H9 (cell line): ENCODE data around the gene MAST1. TPM values are rescaled to one million over a fixed set of nuclear protein-coding genes. Genes with fewer than 3 reads are reported as not detected.
A peak's percentile ranks its signal among the peaks of the same experiment; 100 is the strongest.

Experiments
- DNase-seq: peaks from one replicate; pipeline ENCODE4 v3.0.0-alpha.2; 2017
- H2AFZ ChIP-seq: one replicate; pipeline ENCODE4 v1.6.1; 2013; ENCODE audit warnings: mild to moderate bottlenecking, low read length, control low read depth, moderate library complexity
- H2AK5ac ChIP-seq: 2 replicates; pipeline ENCODE4 v1.6.1; 2013; ENCODE audit warnings: low read length, control low read depth, mixed read lengths; ENCODE audit not compliant: insufficient read length
- H2BK120ac ChIP-seq: one replicate; pipeline ENCODE4 v1.6.1; 2013; ENCODE audit warnings: low read depth, mild to moderate bottlenecking, low read length, control low read depth, inconsistent platforms; ENCODE audit not compliant: poor library complexity, severe bottlenecking
- H2BK12ac ChIP-seq: 2 replicates; pipeline ENCODE4 v1.6.1; 2013; ENCODE audit warnings: low read length, control low read depth, mixed read lengths, low read depth; ENCODE audit not compliant: insufficient read length
- H2BK15ac ChIP-seq: 2 replicates; pipeline ENCODE4 v1.6.1; 2013; ENCODE audit warnings: low read depth, low read length, control low read depth
- H2BK20ac ChIP-seq: one replicate; pipeline ENCODE4 v1.6.1; 2013; ENCODE audit warnings: low read depth, mild to moderate bottlenecking, low read length, control low read depth, inconsistent platforms; ENCODE audit not compliant: poor library complexity, severe bottlenecking
- H2BK5ac ChIP-seq: 2 replicates; pipeline ENCODE4 v1.6.1; 2013; ENCODE audit warnings: low read length, control low read depth, mixed read lengths; ENCODE audit not compliant: insufficient read length
- H3K14ac ChIP-seq: 2 replicates; pipeline ENCODE4 v1.6.1; 2013; ENCODE audit warnings: low read length, control low read depth; ENCODE audit not compliant: insufficient read depth
- H3K18ac ChIP-seq: 2 replicates; pipeline ENCODE4 v1.6.1; 2013; ENCODE audit warnings: low read depth, mild to moderate bottlenecking, mixed read lengths, low read length, control low read depth; ENCODE audit not compliant: insufficient read length
- H3K23ac ChIP-seq: 2 replicates; pipeline ENCODE4 v1.6.1; 2013; ENCODE audit warnings: low read length, control low read depth, mixed read lengths, low read depth; ENCODE audit not compliant: insufficient read length
- H3K23me2 ChIP-seq: 2 replicates; pipeline ENCODE4 v1.6.1; 2013; ENCODE audit warnings: low read depth, mild to moderate bottlenecking, mixed read lengths, low read length, control low read depth; ENCODE audit not compliant: insufficient read length, poor library complexity, severe bottlenecking
- H3K27ac ChIP-seq: 2 replicates; pipeline ENCODE4 v1.5.1; 2013; ENCODE audit warnings: low read length, control low read depth, mixed read lengths, low read depth; ENCODE audit not compliant: insufficient read length
- H3K27me3 ChIP-seq: 2 replicates; pipeline ENCODE4 v1.6.1; 2013; ENCODE audit warnings: low read length, control low read depth, inconsistent platforms; ENCODE audit not compliant: insufficient read depth
- H3K4ac ChIP-seq: 2 replicates; pipeline ENCODE4 v1.6.1; 2013; ENCODE audit warnings: low read depth, mild to moderate bottlenecking, control low read depth, inconsistent platforms, low read length, moderate library complexity
- H3K4me1 ChIP-seq: 2 replicates; pipeline ENCODE4 v1.6.1; 2013; ENCODE audit warnings: low read length, control low read depth, inconsistent platforms; ENCODE audit not compliant: insufficient read depth
- H3K4me2 ChIP-seq: 2 replicates; pipeline ENCODE4 v1.6.1; 2013; ENCODE audit warnings: low read length, control low read depth, mixed read lengths; ENCODE audit not compliant: insufficient read length, insufficient read depth
- H3K56ac ChIP-seq: 2 replicates; pipeline ENCODE4 v1.6.1; 2013; ENCODE audit warnings: low read depth, mild to moderate bottlenecking, mixed read lengths, low read length, control low read depth; ENCODE audit not compliant: insufficient read length
- H3K79me1 ChIP-seq: 2 replicates; pipeline ENCODE4 v1.6.1; 2013; ENCODE audit warnings: low read depth, mild to moderate bottlenecking, moderate library complexity, low read length, control low read depth, inconsistent platforms; ENCODE audit not compliant: insufficient read depth, poor library complexity, severe bottlenecking
- H3K79me2 ChIP-seq: 2 replicates; pipeline ENCODE4 v1.6.1; 2013; ENCODE audit warnings: low read length, control low read depth, inconsistent platforms; ENCODE audit not compliant: insufficient read depth
- H3K9ac ChIP-seq: 2 replicates; pipeline ENCODE4 v1.6.1; 2013; ENCODE audit warnings: low read length, control low read depth, mixed read lengths; ENCODE audit not compliant: insufficient read length; ENCODE audit errors: extremely low read depth
- H3K9me3 ChIP-seq: one replicate; pipeline ENCODE4 v1.6.1; 2013; ENCODE audit warnings: low read depth, low read length, inconsistent platforms; ENCODE audit not compliant: control insufficient read depth
- H3T11ph ChIP-seq: one replicate; pipeline ENCODE4 v1.6.1; 2013; ENCODE audit warnings: mild to moderate bottlenecking, low read length, control low read depth, inconsistent platforms
- H4K20me1 ChIP-seq: one replicate; pipeline ENCODE4 v1.6.1; 2013; ENCODE audit not compliant: control insufficient read depth, insufficient read length, insufficient read depth
- H4K5ac ChIP-seq: 2 replicates; pipeline ENCODE4 v1.6.1; 2013; ENCODE audit warnings: low read depth, mild to moderate bottlenecking, mixed read lengths, low read length, control low read depth; ENCODE audit not compliant: insufficient read length
- H4K8ac ChIP-seq: replicated peaks from 2 replicates; pipeline ENCODE4 v1.6.1; 2013; ENCODE audit warnings: low read length, control low read depth, mixed read lengths, low read depth; ENCODE audit not compliant: insufficient read length
- H4K91ac ChIP-seq: 2 replicates; pipeline ENCODE4 v1.6.1; 2013; ENCODE audit warnings: low read depth, mild to moderate bottlenecking, moderate library complexity, mixed read lengths, low read length, control low read depth; ENCODE audit not compliant: insufficient read length
- H3K27ac Mint-ChIP-seq, 3 experiments: 2 replicates in 2 of 3; 3 replicates in 1 of 3; pipeline ENCODE4 v1.8.0; 2020 to 2021; ENCODE audit warnings: mixed read lengths in 3 of 3, mild to moderate bottlenecking in 1 of 3, moderate library complexity in 1 of 3
- H3K27me3 Mint-ChIP-seq: 2 replicates; pipeline ENCODE4 v1.8.0; 2021; ENCODE audit warnings: low read depth, mild to moderate bottlenecking, moderate library complexity, mixed read lengths
- H3K36me3 Mint-ChIP-seq, 3 experiments: 2 replicates in 2 of 3; 3 replicates in 1 of 3; pipeline ENCODE4 v1.8.0; 2020 to 2021; ENCODE audit warnings: low read depth in 3 of 3, mixed read lengths in 3 of 3; ENCODE audit not compliant: insufficient read depth in 1 of 3
- H3K4me1 Mint-ChIP-seq, 2 experiments: 2 replicates each; pipeline ENCODE4 v1.8.0; 2020; ENCODE audit warnings: mixed read lengths in 2 of 2
- H3K4me3 Mint-ChIP-seq, 2 experiments: 2 replicates in 1 of 2; 3 replicates in 1 of 2; pipeline ENCODE4 v1.8.0; 2020 to 2021; ENCODE audit warnings: mild to moderate bottlenecking in 2 of 2, mixed read lengths in 2 of 2, moderate library complexity in 1 of 2
- H3K9me3 Mint-ChIP-seq, 2 experiments: 2 replicates in 1 of 2; 3 replicates in 1 of 2; pipeline ENCODE4 v1.8.0; 2020; ENCODE audit warnings: mild to moderate bottlenecking in 2 of 2, mixed read lengths in 2 of 2, moderate library complexity in 1 of 2
- WGBS: extraction: QIAGEN DNeasy Blood & Tissue Kit; methylation state at CpG from one replicate; pipeline ENCODE4 v1.1.7; 2013; ENCODE audit warnings: missing lambda C conversion rate, low lambda C conversion rate, mixed read lengths; ENCODE audit not compliant: insufficient read length; ENCODE audit errors: extremely low coverage; 5-methylcytosine and 5-hydroxymethylcytosine counted together
- total RNA-seq: library from RNA; stranded (reverse); gene quantifications from 2 replicates; pipeline ENCODE4 v1.2.1, GENCODE V29; 2021
- TF ChIP-seq, protein P1 (sequence below): fragments of 200-600 bp; sonication (generic); conservative IDR thresholded peaks from 3 replicates; pipeline ENCODE4 v1.8.0; 2021; ENCODE audit warnings: antibody characterized with exemption, mild to moderate bottlenecking

Gene MAST1
- total RNA-seq, 1 experiment from 2014 or later: 15.1 TPM

DNA sequence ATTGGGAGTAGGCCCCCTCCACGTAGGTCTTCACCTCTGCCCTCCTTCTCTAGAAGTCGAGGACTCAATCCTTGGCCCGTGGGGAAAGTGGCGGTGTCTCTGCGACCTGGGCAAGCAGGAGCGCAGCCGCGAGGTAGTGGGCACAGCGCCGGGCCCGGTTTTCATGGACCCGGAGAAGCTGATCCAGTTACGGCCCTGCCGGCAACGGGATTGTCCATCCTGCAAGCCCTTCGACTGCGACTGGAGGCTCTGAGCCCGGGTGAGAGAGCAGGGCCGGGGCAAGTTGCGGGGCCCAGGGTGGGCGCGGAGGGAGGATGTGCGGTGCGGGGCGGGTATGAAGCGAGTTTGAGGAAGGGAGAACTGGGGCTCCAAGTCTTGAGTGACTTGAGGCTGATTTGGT, 34.3 kb upstream of the MAST1 start:
- Histone ChIP-seq H3K56ac (no peak overlapping the region), H3K9ac (no peak overlapping the region), H4K20me1 (no peaks in the 10 kb centered on the region), H3T11ph (no peak overlapping the region), H3K4me2 (no peak overlapping the region), H3K18ac (no peak overlapping the region), H2BK15ac (no peak overlapping the region), H4K8ac (no peak overlapping the region), H3K4ac (no peak overlapping the region), H2AK5ac (no peak overlapping the region), H3K4me1 (no peaks in the 10 kb centered on the region; the same call in 1 of the 2 replicates), H2AFZ (no peak overlapping the region), H3K27ac (no peak overlapping the region), H2BK20ac (no peak overlapping the region), H3K23me2 (peaks cover 28% of the 10 kb centered on the region), H3K9me3 (no peaks in the 10 kb centered on the region), H2BK120ac (no peak overlapping the region), H4K91ac (no peak overlapping the region), H3K14ac (no peak overlapping the region), H2BK12ac (no peak overlapping the region), H3K79me2 (no peaks in the 10 kb centered on the region), H2BK5ac (no peak overlapping the region), H3K23ac (no peak overlapping the region), H3K79me1 (peaks cover 4% of the 10 kb centered on the region), H3K27me3 (no peaks in the 10 kb centered on the region), H4K5ac (no peak overlapping the region)
- H3K27me3 Mint-ChIP-seq: peaks cover 6% of the 10 kb centered on the region
- H3K4me1 Mint-ChIP-seq: peaks cover 16 to 27% of the 10 kb centered on the region in 2 experiments
- DNase-seq: no peak
- peaks cover 14 to 41% (median 27%) of the 10 kb centered on the region in 3 experiments for H3K36me3 Mint-ChIP-seq
- WGBS: no CpG with 5 or more reads among the region's 26 CpGs
- H3K27ac Mint-ChIP-seq: peak overlapping the region in 1 of 3 experiments; percentile 83; a peak in 1 of 7 replicates
- H3K4me3 Mint-ChIP-seq: peak overlapping the region in 1 of 2 experiments; percentile 42; a peak in 1 of 5 replicates
- no peaks in the 10 kb centered on the region; a peak in 1 of 5 replicates for H3K9me3 Mint-ChIP-seq
- TF ChIP-seq, protein P1, sequence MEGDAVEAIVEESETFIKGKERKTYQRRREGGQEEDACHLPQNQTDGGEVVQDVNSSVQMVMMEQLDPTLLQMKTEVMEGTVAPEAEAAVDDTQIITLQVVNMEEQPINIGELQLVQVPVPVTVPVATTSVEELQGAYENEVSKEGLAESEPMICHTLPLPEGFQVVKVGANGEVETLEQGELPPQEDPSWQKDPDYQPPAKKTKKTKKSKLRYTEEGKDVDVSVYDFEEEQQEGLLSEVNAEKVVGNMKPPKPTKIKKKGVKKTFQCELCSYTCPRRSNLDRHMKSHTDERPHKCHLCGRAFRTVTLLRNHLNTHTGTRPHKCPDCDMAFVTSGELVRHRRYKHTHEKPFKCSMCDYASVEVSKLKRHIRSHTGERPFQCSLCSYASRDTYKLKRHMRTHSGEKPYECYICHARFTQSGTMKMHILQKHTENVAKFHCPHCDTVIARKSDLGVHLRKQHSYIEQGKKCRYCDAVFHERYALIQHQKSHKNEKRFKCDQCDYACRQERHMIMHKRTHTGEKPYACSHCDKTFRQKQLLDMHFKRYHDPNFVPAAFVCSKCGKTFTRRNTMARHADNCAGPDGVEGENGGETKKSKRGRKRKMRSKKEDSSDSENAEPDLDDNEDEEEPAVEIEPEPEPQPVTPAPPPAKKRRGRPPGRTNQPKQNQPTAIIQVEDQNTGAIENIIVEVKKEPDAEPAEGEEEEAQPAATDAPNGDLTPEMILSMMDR: no peak
